Gastrocnemius medialis (tissue), 4 donors: Measurements from ENCODE around the gene SORCS1. TPM values are rescaled to one million over a fixed set of nuclear protein-coding genes. Genes with fewer than 3 reads are reported as not detected.

Experiments used
- ATAC-seq, 2 donors: fragments of 150-250 bp; one replicate each; pipeline ENCODE4 v1.9.1; 2016
- DNase-seq, 2 donors: peaks; one replicate each; pipeline ENCODE4 v3.0.0-alpha.2; 2019
- H3K27ac ChIP-seq, 4 donors: fragments of 200-600 bp; sonication (generic); 1 replicate in 1 of 4; 2 replicates in 3 of 4; pipeline ENCODE4 v1.5.1; 2016 to 2018; ENCODE audit warnings: mild to moderate bottlenecking in 2 of 4, moderate library complexity in 1 of 4
- H3K27me3 ChIP-seq, 3 donors: fragments of 200-600 bp; sonication (generic) in 2 of 3; 1 replicate in 1 of 3; 2 replicates in 2 of 3; pipeline versions ENCODE4 v1.5.1 to v1.6.0; 2016 to 2019; ENCODE audit warnings: mild to moderate bottlenecking in 1 of 3, moderate library complexity in 1 of 3
- H3K36me3 ChIP-seq, 2 donors: fragments of 200-600 bp; sonication (generic) in 1 of 2; one replicate each; pipeline ENCODE4 v1.5.1; 2017 to 2018
- H3K4me1 ChIP-seq, 2 donors: fragments of 200-600 bp; sonication (generic) in 1 of 2; one replicate each; pipeline ENCODE4 v1.5.1; 2016 to 2017; ENCODE audit warnings: mild to moderate bottlenecking in 2 of 2
- H3K4me3 ChIP-seq, 4 donors: fragments of 200-600 bp; sonication (generic) in 3 of 4; 1 replicate in 1 of 4; 2 replicates in 3 of 4; pipeline ENCODE4 v1.5.1; 2016 to 2019; ENCODE audit warnings: mild to moderate bottlenecking in 2 of 4
- H3K9me3 ChIP-seq, 3 donors: fragments of 200-600 bp; sonication (generic) in 2 of 3; 1 replicate in 1 of 3; 2 replicates in 2 of 3; pipeline ENCODE4 v1.5.1; 2016 to 2019
- POLR2A ChIP-seq, 2 donors: fragments of 450-650 bp; IDR thresholded peaks; one replicate each; pipeline ENCODE4 v1.6.1; 2017; ENCODE audit warnings: antibody characterized with exemption in 2 of 2, mild to moderate bottlenecking in 2 of 2, moderate library complexity in 2 of 2
- in situ Hi-C, 4 donors: fragments of 200-750 bp; cut with MboI; loops; one replicate each; pipeline versions ENCODE4 v1.15.0 to v1.8.0; 2017; ENCODE audit warnings: low sequenced_read_pairs in 4 of 4
- intact Hi-C: fragments of 100-400 bp; cut with DNase I; formaldehyde crosslinking; loops from one replicate; pipeline ENCODE4 v1.15.1; 2023; ENCODE audit warnings: low total_unique reads
- total RNA-seq, 4 donors: library from RNA; depleted of rRNA; stranded (reverse); fragments of >200 nt; gene quantifications; one replicate each; pipeline versions ENCODE4 v1.1.0 to v1.2.3, GENCODE V29; 2016
- TF ChIP-seq, protein P1 (sequence below), 5 experiments: fragments of 450-650 bp in 3 of 5; fragments of 200-600 bp in 2 of 5; sonication (generic) in 2 of 5; IDR thresholded peaks in 4 of 5; conservative IDR thresholded peaks in 1 of 5; 1 replicate in 4 of 5; 2 replicates in 1 of 5; pipeline ENCODE4 v1.5.1; 2016 to 2019; ENCODE audit warnings: antibody characterized with exemption in 5 of 5, mild to moderate bottlenecking in 3 of 5, moderate library complexity in 3 of 5

The SORCS1 gene
- total RNA-seq, 4 donors from 2014 or later, result 0.02 to 0.36 (median 0.24) TPM; not detected in 1

DNA sequence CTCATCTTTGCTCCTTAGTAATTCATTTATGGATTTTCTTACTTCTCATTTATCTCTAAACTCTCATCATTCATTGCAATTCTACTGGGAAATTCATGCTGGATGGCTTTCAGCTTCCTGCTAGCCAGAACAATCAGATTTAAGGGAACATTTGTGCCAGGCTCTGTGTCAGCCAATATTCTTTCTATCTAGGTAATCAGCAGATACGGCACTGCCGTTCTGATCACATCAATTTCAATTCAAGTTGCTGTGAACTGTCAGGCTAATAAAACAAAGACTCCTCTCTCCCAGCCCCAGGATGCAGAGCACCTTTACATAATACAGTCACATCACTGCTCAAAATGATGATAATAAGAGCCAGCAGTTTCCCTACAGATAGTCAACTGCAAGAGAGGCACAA lies 468.3 kb downstream of the SORCS1 start:
- Histone ChIP-seq H3K4me3 (no peak overlapping the region), H3K27ac (no peak overlapping the region), H3K36me3 (no peaks in the 10 kb centered on the region), H3K4me1 (no peaks in the 10 kb centered on the region), H3K9me3 (no peaks in the 10 kb centered on the region), H3K27me3 (no peaks in the 10 kb centered on the region)
- DNase-seq, result no peak
- intact Hi-C loops, result no loop called here
- TF ChIP-seq, protein P1, sequence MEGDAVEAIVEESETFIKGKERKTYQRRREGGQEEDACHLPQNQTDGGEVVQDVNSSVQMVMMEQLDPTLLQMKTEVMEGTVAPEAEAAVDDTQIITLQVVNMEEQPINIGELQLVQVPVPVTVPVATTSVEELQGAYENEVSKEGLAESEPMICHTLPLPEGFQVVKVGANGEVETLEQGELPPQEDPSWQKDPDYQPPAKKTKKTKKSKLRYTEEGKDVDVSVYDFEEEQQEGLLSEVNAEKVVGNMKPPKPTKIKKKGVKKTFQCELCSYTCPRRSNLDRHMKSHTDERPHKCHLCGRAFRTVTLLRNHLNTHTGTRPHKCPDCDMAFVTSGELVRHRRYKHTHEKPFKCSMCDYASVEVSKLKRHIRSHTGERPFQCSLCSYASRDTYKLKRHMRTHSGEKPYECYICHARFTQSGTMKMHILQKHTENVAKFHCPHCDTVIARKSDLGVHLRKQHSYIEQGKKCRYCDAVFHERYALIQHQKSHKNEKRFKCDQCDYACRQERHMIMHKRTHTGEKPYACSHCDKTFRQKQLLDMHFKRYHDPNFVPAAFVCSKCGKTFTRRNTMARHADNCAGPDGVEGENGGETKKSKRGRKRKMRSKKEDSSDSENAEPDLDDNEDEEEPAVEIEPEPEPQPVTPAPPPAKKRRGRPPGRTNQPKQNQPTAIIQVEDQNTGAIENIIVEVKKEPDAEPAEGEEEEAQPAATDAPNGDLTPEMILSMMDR (IDR thresholded peaks at IDR 0.05 in 4 of 5, conservative IDR thresholded peaks at IDR 0.05 in 1 of 5), result no peak
- no peak for TF ChIP-seq POLR2A (IDR thresholded peaks at IDR 0.05)
- ATAC-seq, result no peak
- in situ Hi-C loops, result no loop called here

DNA sequence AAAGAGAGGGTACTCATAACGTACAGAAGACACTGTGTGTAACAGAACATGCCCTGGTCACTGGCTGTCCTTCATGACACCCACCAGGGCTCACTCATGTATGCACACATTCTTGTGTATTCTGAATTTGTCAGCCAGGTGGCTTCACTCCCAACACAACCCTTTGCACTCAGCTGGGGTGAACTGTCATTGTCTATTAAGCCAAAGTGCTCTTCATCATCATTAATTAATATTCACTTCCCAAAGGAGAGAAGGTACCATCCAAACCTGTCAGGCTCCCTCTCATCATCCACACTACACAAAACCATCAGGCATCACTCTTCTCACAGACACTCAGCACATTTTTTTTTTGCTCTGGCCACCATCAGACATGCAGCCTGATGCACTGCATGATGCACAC lies 469.8 kb downstream of the SORCS1 start:
- no peaks in the 10 kb centered on the region for H3K4me1 ChIP-seq
- in situ Hi-C loops (no loop called here), intact Hi-C loops (no loop called here)
- H3K4me3 ChIP-seq, result no peak overlapping the region
- ATAC-seq, result no peak
- H3K9me3 ChIP-seq, result no peaks in the 10 kb centered on the region
- no peaks in the 10 kb centered on the region for H3K27me3 ChIP-seq
- TF ChIP-seq, protein P1 (IDR thresholded peaks at IDR 0.05 in 4 of 5, conservative IDR thresholded peaks at IDR 0.05 in 1 of 5), result no peak
- no peak for TF ChIP-seq POLR2A (IDR thresholded peaks at IDR 0.05)
- H3K36me3 ChIP-seq, result no peaks in the 10 kb centered on the region
- H3K27ac ChIP-seq, result no peak overlapping the region
- DNase-seq, result no peak

DNA sequence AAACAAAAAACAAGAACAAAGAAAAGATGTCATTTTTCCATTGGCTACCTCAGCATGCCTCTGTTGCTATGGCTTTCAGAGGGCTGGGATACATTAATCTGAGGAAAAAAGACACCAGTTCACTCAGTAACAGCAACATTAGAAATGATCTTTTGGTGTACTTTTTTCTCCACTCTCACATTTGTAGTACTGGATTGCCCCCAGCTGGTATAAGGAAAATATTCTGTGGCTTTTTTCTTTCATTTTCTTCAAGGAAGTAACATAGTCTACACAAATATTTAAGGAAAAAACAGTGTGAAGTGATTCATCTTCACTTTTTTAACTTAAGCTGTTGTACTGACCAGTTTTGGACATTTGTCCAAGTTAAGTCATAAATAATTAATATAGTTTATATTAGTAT lies 482.3 kb downstream of the SORCS1 start:
- no peaks in the 10 kb centered on the region for H3K4me1 ChIP-seq
- H3K27ac ChIP-seq, result no peak overlapping the region
- ATAC-seq (no peak), DNase-seq (no peak)
- no peaks in the 10 kb centered on the region for H3K9me3 ChIP-seq
- intact Hi-C loops (no loop called here), in situ Hi-C loops (no loop called here)
- H3K27me3 ChIP-seq, result no peaks in the 10 kb centered on the region
- no peaks in the 10 kb centered on the region for H3K36me3 ChIP-seq
- H3K4me3 ChIP-seq, result no peak overlapping the region
- no peak for TF ChIP-seq POLR2A (IDR thresholded peaks at IDR 0.05)
- TF ChIP-seq, protein P1 (IDR thresholded peaks at IDR 0.05 in 4 of 5, conservative IDR thresholded peaks at IDR 0.05 in 1 of 5), result no peak

DNA sequence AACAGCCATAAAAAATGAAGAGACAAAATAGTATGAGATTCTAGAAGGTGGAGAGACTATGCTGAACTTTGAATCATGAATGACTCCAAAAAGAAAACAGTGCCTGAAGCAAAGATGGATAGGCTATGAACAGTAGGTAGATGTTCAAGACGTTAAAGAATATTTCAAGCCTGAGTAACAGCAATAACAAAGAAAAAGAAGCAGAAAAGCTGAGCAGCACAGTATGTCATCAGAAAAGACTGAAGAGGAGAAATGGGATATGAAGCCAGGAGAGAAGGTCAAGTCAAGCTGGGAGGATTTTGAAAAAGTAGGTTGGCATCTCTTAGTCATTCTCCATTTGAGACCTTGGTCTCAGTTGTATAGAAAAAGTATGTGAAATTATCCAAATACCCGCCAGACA lies 484.4 kb downstream of the SORCS1 start:
- H3K36me3 ChIP-seq, result no peaks in the 10 kb centered on the region
- H3K27me3 ChIP-seq, result no peaks in the 10 kb centered on the region
- intact Hi-C loops (no loop called here), in situ Hi-C loops (no loop called here)
- H3K27ac ChIP-seq, result no peak overlapping the region
- no peak overlapping the region for H3K4me3 ChIP-seq
- no peaks in the 10 kb centered on the region for H3K4me1 ChIP-seq
- DNase-seq (no peak), ATAC-seq (no peak)
- H3K9me3 ChIP-seq, result no peaks in the 10 kb centered on the region
- TF ChIP-seq, protein P1 (IDR thresholded peaks at IDR 0.05 in 4 of 5, conservative IDR thresholded peaks at IDR 0.05 in 1 of 5), result no peak
- no peak for TF ChIP-seq POLR2A (IDR thresholded peaks at IDR 0.05)

DNA sequence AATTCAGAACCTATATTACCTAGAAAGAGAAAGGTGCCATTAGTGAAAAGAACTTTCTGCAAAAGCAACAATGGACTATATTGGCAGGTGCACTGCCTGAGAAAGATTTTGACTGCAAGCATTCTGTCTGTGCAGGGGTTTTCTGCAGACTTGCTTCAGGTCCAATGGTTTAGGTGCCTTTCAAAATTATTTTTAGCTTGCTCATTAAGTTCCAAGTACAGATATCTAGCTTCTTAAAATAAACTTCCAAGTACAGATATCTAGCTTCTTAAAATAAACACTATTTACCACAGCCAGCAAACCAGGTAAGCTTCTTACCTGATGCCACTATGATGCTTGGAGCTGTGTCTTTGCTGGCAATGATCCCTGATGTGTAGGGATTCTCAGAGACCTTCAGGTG lies 485.2 kb downstream of the SORCS1 start:
- in situ Hi-C loops, result no loop called here
- H3K36me3 ChIP-seq, result no peaks in the 10 kb centered on the region
- no peaks in the 10 kb centered on the region for H3K9me3 ChIP-seq
- ATAC-seq (no peak), DNase-seq (no peak)
- intact Hi-C loops, result no loop called here
- no peaks in the 10 kb centered on the region for H3K27me3 ChIP-seq
- H3K4me1 ChIP-seq, result no peaks in the 10 kb centered on the region
- no peak overlapping the region for H3K27ac ChIP-seq
- TF ChIP-seq POLR2A (IDR thresholded peaks at IDR 0.05), result no peak
- TF ChIP-seq, protein P1 (IDR thresholded peaks at IDR 0.05 in 4 of 5, conservative IDR thresholded peaks at IDR 0.05 in 1 of 5), result no peak
- no peak overlapping the region for H3K4me3 ChIP-seq
